Measurements from ENCODE around the gene SERGEF. TPM values are rescaled to one million over a fixed set of nuclear protein-coding genes. Genes with fewer than 3 reads are reported as not detected.

The SERGEF gene
- total RNA-seq, 2 experiments from 2014 or later, result 44.3 to 47.2 TPM

- Mint-ChIP-seq H3K27me3 (no peaks in the 10 kb centered on the region), H3K4me1 (peaks cover 1% of the 10 kb centered on the region), H3K9me3 (no peaks in the 10 kb centered on the region), H3K36me3 (peaks cover 36% of the 10 kb centered on the region), H3K4me3 (no peak overlapping the region), H3K27ac (peak overlapping the region; percentile 5)
- DNase-seq, result no peak
- POLR2A ChIA-PET, result no interaction called here
- ATAC-seq (ENCODE audit: low read depth), result no peak
These were observed 54.4 kb downstream of the SERGEF start for GRCh38 chr11:17958446-17958845.

GRCh38 chr11:17954395-17955252, 58.2 kb downstream of the SERGEF start:
- Mint-ChIP-seq H3K4me3 (no peak overlapping the region), H3K27me3 (no peaks in the 10 kb centered on the region), H3K4me1 (peaks cover 1% of the 10 kb centered on the region), H3K9me3 (no peaks in the 10 kb centered on the region), H3K36me3 (peaks cover 37% of the 10 kb centered on the region), H3K27ac (no peak overlapping the region)
- POLR2A ChIA-PET, result no interaction called here
- no peak for DNase-seq
- no peak for ATAC-seq (ENCODE audit: low read depth)

GRCh38 chr11:17952487-17952886, 60.4 kb downstream of the SERGEF start:
- ATAC-seq (ENCODE audit: low read depth), result no peak
- peaks cover 29% of the 10 kb centered on the region for H3K36me3 Mint-ChIP-seq
- H3K4me1 Mint-ChIP-seq, result no peaks in the 10 kb centered on the region

GRCh38 chr11:17951685-17952388, 61.0 kb downstream of the SERGEF start:
- ATAC-seq (ENCODE audit: low read depth) (no peak), DNase-seq (no peak)
- Mint-ChIP-seq H3K4me1 (no peaks in the 10 kb centered on the region), H3K4me3 (no peak overlapping the region), H3K9me3 (no peaks in the 10 kb centered on the region), H3K27ac (no peak overlapping the region), H3K36me3 (peaks cover 30% of the 10 kb centered on the region), H3K27me3 (no peaks in the 10 kb centered on the region)
- POLR2A ChIA-PET, result no interaction called here

More at GRCh38 chr11:17952487-17952886, 60.4 kb downstream of the SERGEF start:
- Mint-ChIP-seq H3K4me3 (no peak overlapping the region), H3K27ac (no peak overlapping the region), H3K9me3 (no peaks in the 10 kb centered on the region), H3K27me3 (no peaks in the 10 kb centered on the region)
- DNase-seq, result no peak
- POLR2A ChIA-PET, result no interaction called here

- Mint-ChIP-seq H3K36me3 (peaks cover 31% of the 10 kb centered on the region), H3K9me3 (no peaks in the 10 kb centered on the region), H3K4me1 (no peaks in the 10 kb centered on the region), H3K27ac (no peak overlapping the region), H3K4me3 (no peak overlapping the region), H3K27me3 (no peaks in the 10 kb centered on the region)
- POLR2A ChIA-PET, result no interaction called here
- ATAC-seq (ENCODE audit: low read depth) (no peak), DNase-seq (no peak)
These were observed 62.2 kb downstream of the SERGEF start for GRCh38 chr11:17950644-17951043.

- POLR2A ChIA-PET, result no interaction called here
- Mint-ChIP-seq H3K27ac (no peak overlapping the region), H3K4me3 (no peak overlapping the region), H3K9me3 (peaks cover 2% of the 10 kb centered on the region), H3K27me3 (no peaks in the 10 kb centered on the region), H3K36me3 (peaks cover 36% of the 10 kb centered on the region), H3K4me1 (no peaks in the 10 kb centered on the region)
- no peak for ATAC-seq (ENCODE audit: low read depth)
- no peak for DNase-seq
These were observed 64.6 kb downstream of the SERGEF start for GRCh38 chr11:17948296-17948695.

- no peak overlapping the region for H3K4me3 Mint-ChIP-seq
- POLR2A ChIA-PET, result no interaction called here
- H3K27me3 Mint-ChIP-seq, result no peaks in the 10 kb centered on the region
- peaks cover 19% of the 10 kb centered on the region for H3K36me3 Mint-ChIP-seq
- peaks cover 2% of the 10 kb centered on the region for H3K9me3 Mint-ChIP-seq
- H3K4me1 Mint-ChIP-seq, result no peaks in the 10 kb centered on the region
- DNase-seq (no peak), ATAC-seq (ENCODE audit: low read depth) (no peak)
- no peak overlapping the region for H3K27ac Mint-ChIP-seq
These were observed 73.3 kb downstream of the SERGEF start for GRCh38 chr11:17939542-17939941.

GRCh38 chr11:17936790-17937189, 76.1 kb downstream of the SERGEF start:
- Mint-ChIP-seq H3K4me1 (no peaks in the 10 kb centered on the region), H3K27me3 (no peaks in the 10 kb centered on the region), H3K4me3 (no peak overlapping the region), H3K27ac (no peak overlapping the region), H3K36me3 (peaks cover 12% of the 10 kb centered on the region), H3K9me3 (no peaks in the 10 kb centered on the region)
- POLR2A ChIA-PET, result interaction anchor here (0.6 kb wide), 1 partner anchor 544 kb away, joined by 3 read pairs; no protein-coding TSS in a partner anchor
- no peak for ATAC-seq (ENCODE audit: low read depth)
- DNase-seq, result no peak

GRCh38 chr11:17934194-17934593, 78.7 kb downstream of the SERGEF start:
- Mint-ChIP-seq H3K27ac (no peak overlapping the region), H3K4me3 (no peak overlapping the region), H3K9me3 (no peaks in the 10 kb centered on the region), H3K27me3 (no peaks in the 10 kb centered on the region), H3K4me1 (no peaks in the 10 kb centered on the region), H3K36me3 (peaks cover 14% of the 10 kb centered on the region)
- POLR2A ChIA-PET, result no interaction called here
- ATAC-seq (ENCODE audit: low read depth) (no peak), DNase-seq (no peak)

GRCh38 chr11:17933708-17934107, 79.1 kb downstream of the SERGEF start:
- POLR2A ChIA-PET, result no interaction called here
- H3K4me3 Mint-ChIP-seq, result no peak overlapping the region
- DNase-seq (no peak), ATAC-seq (ENCODE audit: low read depth) (no peak)
- no peaks in the 10 kb centered on the region for H3K9me3 Mint-ChIP-seq
- H3K4me1 Mint-ChIP-seq, result no peaks in the 10 kb centered on the region
- H3K27ac Mint-ChIP-seq, result no peak overlapping the region
- H3K36me3 Mint-ChIP-seq, result peaks cover 14% of the 10 kb centered on the region
- no peaks in the 10 kb centered on the region for H3K27me3 Mint-ChIP-seq

GRCh38 chr11:17932472-17932871, 80.4 kb downstream of the SERGEF start:
- no peaks in the 10 kb centered on the region for H3K27me3 Mint-ChIP-seq
- H3K4me3 Mint-ChIP-seq, result no peak overlapping the region
- H3K27ac Mint-ChIP-seq, result no peak overlapping the region
- H3K4me1 Mint-ChIP-seq, result no peaks in the 10 kb centered on the region
- no peak for DNase-seq
- no peaks in the 10 kb centered on the region for H3K9me3 Mint-ChIP-seq
- ATAC-seq (ENCODE audit: low read depth), result no peak
- peaks cover 14% of the 10 kb centered on the region for H3K36me3 Mint-ChIP-seq
- POLR2A ChIA-PET, result no interaction called here

GRCh38 chr11:17931595-17931994, 81.3 kb downstream of the SERGEF start:
- Mint-ChIP-seq H3K9me3 (no peaks in the 10 kb centered on the region), H3K4me3 (no peak overlapping the region), H3K4me1 (no peaks in the 10 kb centered on the region), H3K36me3 (peaks cover 14% of the 10 kb centered on the region), H3K27me3 (no peaks in the 10 kb centered on the region), H3K27ac (no peak overlapping the region)
- POLR2A ChIA-PET, result no interaction called here
- no peak for ATAC-seq (ENCODE audit: low read depth)
- no peak for DNase-seq

- Mint-ChIP-seq H3K36me3 (peaks cover 16% of the 10 kb centered on the region), H3K27me3 (no peaks in the 10 kb centered on the region), H3K4me3 (no peak overlapping the region), H3K27ac (no peak overlapping the region), H3K9me3 (no peaks in the 10 kb centered on the region), H3K4me1 (no peaks in the 10 kb centered on the region)
- ATAC-seq (ENCODE audit: low read depth) (no peak), DNase-seq (no peak)
- POLR2A ChIA-PET, result no interaction called here
These were observed 82.2 kb downstream of the SERGEF start for GRCh38 chr11:17930544-17931125.

GRCh38 chr11:17929171-17929570, 83.7 kb downstream of the SERGEF start:
- no peaks in the 10 kb centered on the region for H3K27me3 Mint-ChIP-seq
- DNase-seq, result no peak
- H3K36me3 Mint-ChIP-seq, result peaks cover 11% of the 10 kb centered on the region
- no peaks in the 10 kb centered on the region for H3K9me3 Mint-ChIP-seq
- no peaks in the 10 kb centered on the region for H3K4me1 Mint-ChIP-seq
- H3K4me3 Mint-ChIP-seq, result no peak overlapping the region
- no peak for ATAC-seq (ENCODE audit: low read depth)
- no peak overlapping the region for H3K27ac Mint-ChIP-seq
- POLR2A ChIA-PET, result no interaction called here

Data from activated naive CD8-positive, alpha-beta T cell treated with anti-CD3 and anti-CD28 coated beads, Interleukin-2, amount 10 ng/mL, durations not matched to agents 7 days and 5 days (primary cell).